K562 (cell line): Measurements from ENCODE around the gene RGS17. TPM values are rescaled to one million over a fixed set of nuclear protein-coding genes. Genes with fewer than 3 reads are reported as not detected.
A peak's percentile ranks its signal among the peaks of the same experiment; 100 is the strongest.

Experiments used
- ARID1B ChIP-seq: fragments of 450-650 bp; IDR thresholded peaks from 2 replicates; pipeline ENCODE4 v1.6.1; 2016; ENCODE audit warnings: antibody characterized with exemption, mild to moderate bottlenecking, inconsistent platforms
- CBFA2T3 ChIP-seq: fragments of 450-650 bp; IDR thresholded peaks from 2 replicates; pipeline ENCODE4 v1.6.1; 2017
- ELF1 ChIP-seq: fragments of 200-800 bp; sonication (Bioruptor generic); IDR thresholded peaks from 2 replicates; pipeline ENCODE4 v1.6.1; 2016; ENCODE audit warnings: missing genetic modification characterization, missing compliant biosample characterization
- FOXP1 ChIP-seq: sonication (generic); formaldehyde crosslinking; IDR thresholded peaks from 2 replicates; pipeline ENCODE4 v1.8.0; 2022; ENCODE audit warnings: mild to moderate bottlenecking, missing genetic modification reagents
- FUS ChIP-seq: fragments of 200-400 bp; formaldehyde crosslinking; optimal IDR thresholded peaks from 2 replicates; pipeline ENCODE3; 2017; ENCODE audit warnings: low read depth, low read length
- GATAD2B ChIP-seq: fragments of 450-650 bp; IDR thresholded peaks from 2 replicates; pipeline ENCODE4 v1.6.1; 2017; ENCODE audit warnings: mild to moderate bottlenecking, borderline replicate concordance
- HOMEZ ChIP-seq: fragments of 250-450 bp; sonication (Bioruptor Pico); IDR thresholded peaks from 2 replicates; pipeline ENCODE4 v1.4.0; 2020; ENCODE audit warnings: mild to moderate bottlenecking, moderate library complexity
- LCOR ChIP-seq: sonication (generic); formaldehyde crosslinking; IDR thresholded peaks from 2 replicates; pipeline ENCODE4 v1.8.0; 2022; ENCODE audit warnings: mild to moderate bottlenecking, missing genetic modification reagents
- MTA1 ChIP-seq: fragments of 450-650 bp; IDR thresholded peaks from 2 replicates; pipeline ENCODE4 v1.6.1; 2017; ENCODE audit warnings: borderline replicate concordance
- MXI1 ChIP-seq: IDR thresholded peaks from 2 replicates; pipeline ENCODE4 v1.6.1; 2011; ENCODE audit warnings: low read depth, mild to moderate bottlenecking, improper control_type of control experiment, low read length
- NRF1 ChIP-seq, 2 experiments: fragments of 450-650 bp; IDR thresholded peaks in 1 of 2; conservative IDR thresholded peaks in 1 of 2; 2 replicates each; pipeline ENCODE4 v1.6.1; 2014; ENCODE audit warnings: mild to moderate bottlenecking in 2 of 2
- POLR2A ChIP-seq: fragments of 450-650 bp; conservative IDR thresholded peaks from 2 replicates; pipeline ENCODE4 v1.6.1; 2016
- PRPF4 ChIP-seq: fragments of 200-400 bp; formaldehyde crosslinking; IDR thresholded peaks from one replicate; pipeline ENCODE4 v1.6.1; 2017; ENCODE audit warnings: low read length, low read depth, mild to moderate bottlenecking; ENCODE audit not compliant: insufficient read depth, poor library complexity, severe bottlenecking
- RCOR1 ChIP-seq, 2 experiments: IDR thresholded peaks; 2 replicates each; pipeline ENCODE4 v1.6.1; 2012; ENCODE audit warnings: low read depth in 2 of 2, low read length in 2 of 2, borderline replicate concordance in 1 of 2, improper control_type of control experiment in 1 of 2
- RNF2 ChIP-seq: sonication (generic); IDR thresholded peaks from 2 replicates; pipeline ENCODE4 v1.6.1; 2016
- SRSF3 ChIP-seq: fragments of 200-400 bp; formaldehyde crosslinking; IDR thresholded peaks from 2 replicates; pipeline ENCODE4 v1.6.1; 2016; ENCODE audit warnings: mild to moderate bottlenecking, low read length, moderate library complexity; ENCODE audit not compliant: insufficient read depth
- WHSC1 ChIP-seq: IDR thresholded peaks from one replicate; pipeline ENCODE4 v1.6.1; 2012; ENCODE audit warnings: low read length, control low read depth, inconsistent platforms
- ZBTB1 ChIP-seq: sonication (generic); formaldehyde crosslinking; IDR thresholded peaks from 2 replicates; pipeline ENCODE4 v1.8.1; 2023; ENCODE audit warnings: missing genetic modification reagents, low read depth, mild to moderate bottlenecking, borderline replicate concordance
- ZBTB17 ChIP-seq: fragments of 450-650 bp; formaldehyde crosslinking; IDR thresholded peaks from 2 replicates; pipeline ENCODE4 v1.4.0; 2020; ENCODE audit warnings: mild to moderate bottlenecking
- ZBTB9 ChIP-seq: fragments of 450-650 bp; formaldehyde crosslinking; IDR thresholded peaks from 2 replicates; pipeline ENCODE4 v1.4.0; 2020; ENCODE audit warnings: mild to moderate bottlenecking, moderate library complexity
- ZNF133 ChIP-seq: fragments of 250-450 bp; sonication (Bioruptor Pico); IDR thresholded peaks from 2 replicates; pipeline ENCODE4 v1.4.0; 2020; ENCODE audit warnings: mild to moderate bottlenecking
- ZNF197 ChIP-seq: fragments of 200-800 bp; sonication (Bioruptor generic); IDR thresholded peaks from 2 replicates; pipeline ENCODE4 v1.6.1; 2016; ENCODE audit warnings: low read depth, missing genetic modification characterization, missing compliant biosample characterization
- ZNF253 ChIP-seq: fragments of 250-450 bp; sonication (Bioruptor Pico); conservative IDR thresholded peaks from 2 replicates; pipeline ENCODE4 v1.6.1; 2021; ENCODE audit warnings: mild to moderate bottlenecking
- ZNF707 ChIP-seq: fragments of 250-450 bp; sonication (Bioruptor Pico); conservative IDR thresholded peaks from 2 replicates; pipeline ENCODE4 v1.8.0; 2022; ENCODE audit warnings: inconsistent platforms, mild to moderate bottlenecking, moderate library complexity
- ZSCAN29 ChIP-seq: fragments of 450-650 bp; IDR thresholded peaks from 2 replicates; pipeline ENCODE4 v1.6.1; 2017
- polyA plus RNA-seq, 8 experiments: library from polyadenylated mRNA; depleted of rRNA in 4 of 8; stranded (reverse) in 5 of 8; unstranded in 3 of 8; fragments of >200 nt; fragmentation: Nextera tagmentation in 2 of 8; fragmentation: Illumina TruSeq in 1 of 8; extraction: Ambion mirVana in 2 of 8; extraction: Trizol in 1 of 8; gene quantifications; 2 replicates each; pipeline versions ENCODE4 v1.2.1 to v1.2.3, GENCODE V29; 2011 to 2014; ENCODE audit warnings: inconsistent platforms in 1 of 8, missing spikeins in 1 of 8
- total RNA-seq, 7 experiments: library from RNA; depleted of rRNA in 6 of 7; stranded (reverse); fragments of >200 nt in 6 of 7; fragmentation: Illumina TruSeq in 2 of 7; extraction: Trizol in 2 of 7; gene quantifications; 2 replicates each; pipeline versions ENCODE4 v1.2.1 to v1.2.3, GENCODE V29; 2011 to 2021; ENCODE audit warnings: low replicate concordance in 1 of 7
- TF ChIP-seq, protein P1 (sequence below): fragments of 250-450 bp; sonication (Bioruptor Pico); IDR thresholded peaks from 2 replicates; pipeline ENCODE4 v1.5.0; 2022; ENCODE audit warnings: mild to moderate bottlenecking

The RGS17 gene
- total and polyA plus RNA-seq, 9 of the 15 experiments (the other 6 are each of a cell fraction or from before 2014, with no cell fraction given) = 0.01 to 0.14 (median 0.08) TPM; not detected in 6

DNA sequence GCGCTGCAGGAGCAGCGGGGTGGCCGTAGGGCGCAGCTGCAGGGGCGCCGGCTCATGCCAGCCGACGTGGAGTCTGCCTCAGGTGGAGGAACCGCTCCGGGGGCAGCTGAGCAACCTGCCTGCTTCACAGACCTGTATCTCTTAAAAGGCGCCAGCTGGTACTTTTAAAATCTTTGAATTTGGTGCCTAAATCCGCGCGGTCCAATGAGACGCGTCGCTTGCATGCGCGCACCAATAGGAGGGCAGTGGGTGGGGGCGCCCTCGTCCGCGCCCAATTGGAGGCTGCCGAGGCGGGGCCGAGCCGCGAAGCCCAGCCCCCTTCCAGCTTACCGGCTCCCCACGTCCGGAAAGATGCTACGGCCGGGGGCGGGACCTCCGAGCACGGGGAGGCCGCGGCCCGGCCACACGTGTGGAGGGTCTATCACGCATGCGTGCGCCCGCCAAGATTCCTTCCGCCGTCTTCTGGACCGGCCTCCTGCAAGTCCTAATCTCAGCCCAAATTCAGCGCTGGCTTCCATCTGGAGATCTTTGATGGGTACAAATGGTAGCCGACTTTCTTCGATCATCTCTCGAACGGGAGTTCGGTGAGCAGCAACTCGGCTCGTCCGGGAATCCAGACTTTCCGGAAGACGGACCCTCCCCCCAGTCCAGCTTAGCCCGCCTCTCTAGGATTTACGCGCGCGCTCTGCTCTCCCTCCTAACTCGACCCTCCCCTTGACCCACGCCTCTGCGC lies 148.0 kb downstream of the RGS17 start, which contains the start of gene FBXO5 (continued):
- no peak for TF ChIP-seq HOMEZ (CRISPR knock-in tag)
- 0 out of 2 replicates have a peak, but pooled peaks have one; percentile 11 for TF ChIP-seq SRSF3
- peak; percentile 61; the same call in 1 of the 2 replicates for TF ChIP-seq ZBTB1 (CRISPR knock-in tag)
- TF ChIP-seq MTA1 = no peak
- TF ChIP-seq RNF2 = peak; percentile 44; the same call in 1 of the 2 replicates
- peak; percentile 86 for TF ChIP-seq GATAD2B
- TF ChIP-seq LCOR (CRISPR knock-in tag) = peak; percentile 100
- TF ChIP-seq ZBTB9 (CRISPR knock-in tag) = peak; percentile 62; the same call in 1 of the 2 replicates
- no peak for TF ChIP-seq WHSC1
- peak in 1 of 2 experiments; percentile 70; a peak in 1 of 4 replicates for TF ChIP-seq RCOR1 (IDR thresholded peaks at IDR 0.05; ENCODE audit: borderline replicate concordance in 1 of 2, low read depth in 2 of 2, low read length in 2 of 2)
- peak; percentile 87 for TF ChIP-seq POLR2A
- TF ChIP-seq, protein P1, sequence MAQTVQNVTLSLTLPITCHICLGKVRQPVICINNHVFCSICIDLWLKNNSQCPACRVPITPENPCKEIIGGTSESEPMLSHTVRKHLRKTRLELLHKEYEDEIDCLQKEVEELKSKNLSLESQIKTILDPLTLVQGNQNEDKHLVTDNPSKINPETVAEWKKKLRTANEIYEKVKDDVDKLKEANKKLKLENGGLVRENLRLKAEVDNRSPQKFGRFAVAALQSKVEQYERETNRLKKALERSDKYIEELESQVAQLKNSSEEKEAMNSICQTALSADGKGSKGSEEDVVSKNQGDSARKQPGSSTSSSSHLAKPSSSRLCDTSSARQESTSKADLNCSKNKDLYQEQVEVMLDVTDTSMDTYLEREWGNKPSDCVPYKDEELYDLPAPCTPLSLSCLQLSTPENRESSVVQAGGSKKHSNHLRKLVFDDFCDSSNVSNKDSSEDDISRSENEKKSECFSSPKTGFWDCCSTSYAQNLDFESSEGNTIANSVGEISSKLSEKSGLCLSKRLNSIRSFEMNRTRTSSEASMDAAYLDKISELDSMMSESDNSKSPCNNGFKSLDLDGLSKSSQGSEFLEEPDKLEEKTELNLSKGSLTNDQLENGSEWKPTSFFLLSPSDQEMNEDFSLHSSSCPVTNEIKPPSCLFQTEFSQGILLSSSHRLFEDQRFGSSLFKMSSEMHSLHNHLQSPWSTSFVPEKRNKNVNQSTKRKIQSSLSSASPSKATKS (CRISPR knock-in tag) = no peak
- no peak for TF ChIP-seq PRPF4
- no peak; the same call in 1 of the 2 replicates for TF ChIP-seq ARID1B
- TF ChIP-seq NRF1 (conservative IDR thresholded peaks at IDR 0.05 in 1 of 2, IDR thresholded peaks at IDR 0.05 in 1 of 2) = peak; percentile 99
- TF ChIP-seq CBFA2T3 = no peak
- no peak for TF ChIP-seq ZNF253 (CRISPR knock-in tag)
- TF ChIP-seq ZNF133 = no peak
- no peak for TF ChIP-seq ZNF707
- TF ChIP-seq FOXP1 (CRISPR knock-in tag) = no peak
- peak; percentile 98 for TF ChIP-seq FUS
- TF ChIP-seq ZBTB17 (CRISPR knock-in tag) = peak; percentile 62; the same call in 1 of the 2 replicates
- no peak; the same call in 1 of the 2 replicates for TF ChIP-seq ELF1 (tag)
- TF ChIP-seq ZSCAN29 = no peak
- 0 out of 2 replicates have a peak, but pooled peaks have one; percentile 58 for TF ChIP-seq MXI1
- no peak for TF ChIP-seq ZNF197
